ENCODE results near the gene AGAP1. TPM values are rescaled to one million over a fixed set of nuclear protein-coding genes. Genes with fewer than 3 reads are reported as not detected.

Gene AGAP1
- total and polyA plus RNA-seq, 7 donors, result 10.8 to 42.7 (median 18.6) TPM

DNA sequence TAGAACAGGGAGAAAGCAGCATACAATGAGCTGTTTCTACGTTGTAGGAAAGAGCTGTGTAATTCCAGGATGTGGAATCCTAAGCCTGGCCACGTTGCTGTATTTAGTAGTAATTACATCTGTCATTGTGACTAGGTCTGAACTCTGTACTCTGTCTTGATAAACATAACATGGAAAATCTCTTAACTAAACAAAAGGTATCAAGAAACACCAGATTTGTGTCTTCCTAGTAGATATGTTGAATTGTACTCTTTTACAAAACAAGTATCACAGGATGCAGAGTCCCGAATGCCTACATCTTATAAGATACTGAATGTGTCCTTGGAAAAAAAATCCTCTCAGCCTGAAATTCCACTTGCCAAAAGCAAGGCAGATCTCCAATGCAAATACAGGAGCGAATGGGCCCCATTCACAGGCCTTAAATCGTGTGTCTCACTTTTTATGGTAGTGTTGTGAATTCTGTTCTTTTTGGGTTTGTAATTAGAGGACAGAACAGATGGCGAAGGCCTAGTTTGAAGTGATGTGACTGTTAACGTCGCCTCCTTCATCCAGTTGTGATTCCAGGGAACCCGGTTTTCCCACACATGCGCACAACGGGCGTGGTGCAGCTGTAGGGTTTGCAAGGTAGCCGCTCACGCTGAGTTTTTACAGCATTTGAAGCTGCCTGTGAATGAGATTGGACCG, 427.8 kb downstream of the AGAP1 start:
- Histone ChIP-seq H3K4me3 (no peak overlapping the region), H3K27me3 (no peaks in the 10 kb centered on the region)
- intact Hi-C loops (cut with DNase I), result no loop called here

DNA sequence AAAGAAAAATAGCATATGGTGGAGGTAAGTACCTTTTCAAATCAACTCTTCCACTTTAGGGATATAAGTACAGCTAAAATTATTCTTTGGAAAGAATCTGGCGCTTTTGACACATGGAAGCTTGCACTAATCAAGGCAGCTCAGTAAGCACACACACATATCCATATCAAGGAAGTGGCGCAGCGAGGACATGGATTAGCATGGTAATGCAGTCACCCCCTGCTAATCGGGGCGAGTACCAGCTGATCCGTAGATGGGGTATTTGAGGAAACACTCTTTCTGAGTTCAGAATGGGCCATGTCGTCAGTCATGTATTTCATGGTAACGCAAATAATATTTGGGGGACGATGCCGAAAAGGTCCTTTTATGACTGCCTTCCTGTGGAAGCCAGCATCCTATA, 429.0 kb downstream of the AGAP1 start:
- Histone ChIP-seq H3K4me1 (no peaks in the 10 kb centered on the region), H3K27ac (no peak overlapping the region), H3K36me3 (peaks cover 0 to 7% (median 0%) of the 10 kb centered on the region in 4 donors), H3K27me3 (no peaks in the 10 kb centered on the region), H3K4me3 (no peak overlapping the region), H3K9me3 (no peaks in the 10 kb centered on the region)
- intact Hi-C loops (cut with DNase I), result no loop called here
- TF ChIP-seq CTCF (IDR thresholded peaks at IDR 0.05) (no peak), POLR2A (IDR thresholded peaks at IDR 0.05) (no peak), POLR2AphosphoS5 (IDR thresholded peaks at IDR 0.05) (no peak), EP300 (IDR thresholded peaks at IDR 0.05) (no peak)
- DNase-seq, result no peak
- 87 to 95% methylated on average over 10 of the region's 10 CpGs for WGBS, 2 donors

More for the DNA sequence above, 427.8 kb downstream of the AGAP1 start:
- Histone ChIP-seq H3K27ac (no peak overlapping the region), H3K36me3 (peaks cover 0 to 7% (median 0%) of the 10 kb centered on the region in 4 donors), H3K9me3 (no peaks in the 10 kb centered on the region), H3K4me1 (no peaks in the 10 kb centered on the region)
- 86 to 87% methylated on average over 15 of the region's 15 CpGs for WGBS, 2 donors
- TF ChIP-seq EP300 (IDR thresholded peaks at IDR 0.05) (no peak), CTCF (IDR thresholded peaks at IDR 0.05) (no peak), POLR2AphosphoS5 (IDR thresholded peaks at IDR 0.05) (no peak), POLR2A (IDR thresholded peaks at IDR 0.05) (no peak)
- DNase-seq, result no peak

DNA sequence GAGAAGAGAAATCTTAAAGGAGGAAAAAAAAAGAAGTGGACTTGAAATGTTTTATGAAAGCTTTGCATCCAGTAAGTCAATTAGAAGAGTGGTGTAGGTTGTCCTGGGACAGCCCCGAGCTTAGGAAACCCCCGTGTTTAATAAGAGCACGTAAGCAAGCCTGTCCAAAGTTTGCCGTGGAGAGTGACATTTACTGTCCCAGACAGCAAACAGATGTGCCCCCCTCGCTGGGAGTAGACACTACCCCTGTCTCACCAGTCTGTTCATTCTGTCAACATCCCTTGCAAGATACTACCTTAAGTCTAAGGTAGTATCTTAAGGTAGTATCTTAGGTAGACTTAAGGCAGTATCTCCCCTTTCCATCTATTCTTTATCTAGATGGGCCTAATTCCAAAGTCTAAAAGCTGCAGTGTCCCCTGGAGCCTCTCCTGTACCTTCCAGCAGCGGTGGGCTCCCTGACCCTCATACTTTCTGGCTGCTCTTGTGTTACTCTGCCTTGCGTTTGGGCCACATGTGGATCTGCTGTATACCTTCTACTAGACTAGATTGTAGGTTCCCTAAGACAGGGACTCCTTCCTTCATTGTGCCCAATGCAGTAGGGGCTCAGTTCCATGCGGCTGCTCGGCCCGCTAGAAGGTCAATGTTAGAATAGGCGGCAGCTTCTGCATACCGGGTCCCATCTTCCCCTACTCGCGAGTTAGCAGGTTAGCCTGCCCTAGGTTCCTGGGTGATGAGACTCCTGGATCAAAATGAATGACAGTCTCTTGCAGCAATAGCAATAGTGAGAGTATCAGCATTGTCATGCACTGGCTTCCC, 430.2 kb downstream of the AGAP1 start:
- intact Hi-C loops (cut with DNase I), result no loop called here
- no peaks in the 10 kb centered on the region for H3K4me1 ChIP-seq
- peaks cover 0 to 4% (median 0%) of the 10 kb centered on the region in 4 donors for H3K36me3 ChIP-seq
- WGBS, 2 donors, result 92 to 94% methylated on average over 14 of the region's 14 CpGs
- TF ChIP-seq POLR2A (IDR thresholded peaks at IDR 0.05) (no peak), POLR2AphosphoS5 (IDR thresholded peaks at IDR 0.05) (no peak), EP300 (IDR thresholded peaks at IDR 0.05) (no peak), CTCF (IDR thresholded peaks at IDR 0.05) (no peak)
- no peaks in the 10 kb centered on the region for H3K9me3 ChIP-seq
- H3K4me3 ChIP-seq, result no peak overlapping the region
- no peaks in the 10 kb centered on the region for H3K27me3 ChIP-seq
- DNase-seq, result no peak
- H3K27ac ChIP-seq, result no peak overlapping the region

GRCh38 chr2:235924675-235925063, 430.8 kb downstream of the AGAP1 start:
- Histone ChIP-seq H3K9me3 (no peaks in the 10 kb centered on the region), H3K4me3 (no peak overlapping the region), H3K27ac (no peak overlapping the region), H3K36me3 (peaks cover 0 to 4% (median 0%) of the 10 kb centered on the region in 4 donors), H3K27me3 (no peaks in the 10 kb centered on the region), H3K4me1 (no peaks in the 10 kb centered on the region)
- no peak for DNase-seq
- intact Hi-C loops (cut with DNase I), result no loop called here
- TF ChIP-seq EP300 (IDR thresholded peaks at IDR 0.05) (no peak), POLR2AphosphoS5 (IDR thresholded peaks at IDR 0.05) (no peak), POLR2A (IDR thresholded peaks at IDR 0.05) (no peak), CTCF (IDR thresholded peaks at IDR 0.05) (no peak)
- WGBS, 2 donors, result 78 to 87% methylated on average over 4 of the region's 4 CpGs

All from sigmoid colon (tissue), 7 donors.